OCI-LY7 (cell line): ENCODE results near the gene CASP5. TPM values are rescaled to one million over a fixed set of nuclear protein-coding genes. Genes with fewer than 3 reads are reported as not detected.

Experiments
- BruUV-seq: library from RNA; stranded (reverse); fragments of 400-500 nt; replicated peaks from 2 replicates; lab custom pipeline; 2021; lab: Mats Ljungman, UMichigan
- CTCF ChIA-PET: fragments of 300-600 bp; sonication (Branson Sonifier 250); formaldehyde crosslinking; loops from one replicate; lab custom pipeline; 2022; ENCODE audit warnings: antibody characterized with exemption; ENCODE audit not compliant: unreplicated experiment; lab: Charles Lee
- POLR2A ChIA-PET: fragments of 300-600 bp; sonication (Branson Sonifier 250); formaldehyde crosslinking; loops from one replicate; lab custom pipeline; 2022; ENCODE audit warnings: antibody characterized with exemption; lab: Charles Lee
- DNase-seq: peaks from one replicate; pipeline ENCODE4 v3.0.0-alpha.2; 2015; ENCODE audit warnings: low spot score
- H2AFZ ChIP-seq: fragments of 200-600 bp; sonication (generic), shearing (Covaris generic); 2 replicates; pipeline ENCODE4 v1.6.1; 2014; ENCODE audit warnings: mild to moderate bottlenecking, antibody characterized with exemption, low read length, moderate library complexity
- H3K27ac ChIP-seq: fragments of 200-600 bp; sonication (generic); 2 replicates; pipeline ENCODE4 v1.5.1; 2014; ENCODE audit warnings: mixed run types, low read depth, mild to moderate bottlenecking, moderate library complexity, low read length, inconsistent platforms; ENCODE audit not compliant: poor library complexity, severe bottlenecking
- H3K36me3 ChIP-seq: fragments of 200-600 bp; sonication (generic); 2 replicates; pipeline ENCODE4 v1.6.1; 2014; ENCODE audit warnings: mild to moderate bottlenecking, antibody characterized with exemption, low read length, moderate library complexity, mixed read lengths; ENCODE audit not compliant: insufficient read depth
- H3K4me1 ChIP-seq: fragments of 200-600 bp; sonication (generic); 2 replicates; pipeline ENCODE4 v1.5.1; 2014; ENCODE audit warnings: mild to moderate bottlenecking, low read length; ENCODE audit not compliant: insufficient read depth, poor library complexity, severe bottlenecking
- H3K4me2 ChIP-seq: fragments of 200-600 bp; sonication (generic); 2 replicates; pipeline ENCODE4 v1.6.1; 2014; ENCODE audit warnings: mild to moderate bottlenecking, low read length
- H3K4me3 ChIP-seq: fragments of 200-600 bp; sonication (generic); 2 replicates; pipeline ENCODE4 v1.5.1; 2014; ENCODE audit warnings: mild to moderate bottlenecking, low read depth, low read length; ENCODE audit not compliant: poor library complexity, severe bottlenecking
- H3K79me2 ChIP-seq: fragments of 200-600 bp; sonication (generic); 2 replicates; pipeline ENCODE4 v1.6.1; 2016; ENCODE audit warnings: low read depth, mild to moderate bottlenecking, low read length, moderate library complexity, mixed read lengths; ENCODE audit not compliant: insufficient read depth
- H3K9me2 ChIP-seq: fragments of 200-600 bp; sonication (generic); 2 replicates; pipeline ENCODE4 v1.6.1; 2016; ENCODE audit warnings: mild to moderate bottlenecking, low read length, mixed read lengths; ENCODE audit not compliant: insufficient read depth
- H3K9me3 ChIP-seq: fragments of 200-600 bp; sonication (generic); 2 replicates; pipeline ENCODE4 v1.6.1; 2014; ENCODE audit warnings: mild to moderate bottlenecking, mixed run types, low read length, mixed read lengths
- H4K20me1 ChIP-seq: fragments of 200-600 bp; sonication (generic); 2 replicates; pipeline ENCODE4 v1.6.1; 2014; ENCODE audit warnings: mild to moderate bottlenecking, antibody characterized with exemption, low read length, moderate library complexity, mixed read lengths; ENCODE audit not compliant: insufficient read depth
- EZH2phosphoT487 ChIP-seq: fragments of 200-600 bp; sonication (generic); IDR thresholded peaks from 2 replicates; pipeline ENCODE4 v1.6.1; 2018; ENCODE audit warnings: low read depth, borderline replicate concordance, mild to moderate bottlenecking, mixed run types, antibody characterized with exemption, low read length, moderate library complexity, mixed read lengths
- intact Hi-C: fragments of 100-400 bp; cut with micrococcal nuclease; formaldehyde crosslinking; loops from one replicate; pipeline ENCODE4 v1.10.0; 2022; ENCODE audit not compliant: unreplicated experiment
- total RNA-seq, 2 experiments: library from RNA; depleted of rRNA in 1 of 2; stranded (reverse); fragments of >200 nt in 1 of 2; shearing (Covaris generic) in 1 of 2; gene quantifications; 2 replicates each; pipeline ENCODE4 v1.2.3, GENCODE V29; 2014 to 2022
- TF ChIP-seq, protein P1 (sequence below): fragments of 200-600 bp; sonication (generic); conservative IDR thresholded peaks from 2 replicates; pipeline ENCODE4 v1.5.1; 2014; ENCODE audit warnings: mild to moderate bottlenecking, antibody characterized with exemption, low read length, moderate library complexity, mixed read lengths

The CASP5 gene
- total RNA-seq, 2 experiments from 2014 or later: not detected

DNA sequence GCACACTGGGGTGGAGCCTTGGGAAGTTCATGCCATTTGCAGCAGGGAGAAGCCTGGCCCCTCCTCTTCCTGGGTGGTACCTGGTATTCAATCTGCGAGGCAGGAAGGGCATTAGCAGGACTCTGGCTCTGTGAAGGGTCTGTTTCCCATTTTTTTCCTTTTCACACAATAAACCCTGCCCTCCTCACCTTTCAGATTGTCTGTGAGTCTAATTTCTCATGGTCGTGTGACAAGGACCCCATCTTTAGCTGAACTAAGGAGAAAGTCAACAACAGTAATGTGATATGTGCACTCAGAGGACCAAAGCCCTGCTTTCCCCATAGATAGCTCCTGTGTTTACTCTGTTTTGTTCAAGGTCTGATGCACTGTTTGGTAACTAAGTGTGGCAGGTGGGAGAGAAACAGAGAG, 28.0 kb downstream of the CASP5 start:
- Histone ChIP-seq H3K79me2 (no peaks in the 10 kb centered on the region), H3K4me2 (no peak overlapping the region), H4K20me1 (no peaks in the 10 kb centered on the region), H3K9me3 (no peaks in the 10 kb centered on the region), H3K4me1 (no peaks in the 10 kb centered on the region), H3K4me3 (no peak overlapping the region), H3K27ac (no peak overlapping the region), H3K9me2 (no peaks in the 10 kb centered on the region), H3K36me3 (no peaks in the 10 kb centered on the region), H2AFZ (no peak overlapping the region)
- intact Hi-C loops: no loop called here
- BruUV-seq: no TSS peak
- no peak for TF ChIP-seq EZH2phosphoT487
- TF ChIP-seq, protein P1, sequence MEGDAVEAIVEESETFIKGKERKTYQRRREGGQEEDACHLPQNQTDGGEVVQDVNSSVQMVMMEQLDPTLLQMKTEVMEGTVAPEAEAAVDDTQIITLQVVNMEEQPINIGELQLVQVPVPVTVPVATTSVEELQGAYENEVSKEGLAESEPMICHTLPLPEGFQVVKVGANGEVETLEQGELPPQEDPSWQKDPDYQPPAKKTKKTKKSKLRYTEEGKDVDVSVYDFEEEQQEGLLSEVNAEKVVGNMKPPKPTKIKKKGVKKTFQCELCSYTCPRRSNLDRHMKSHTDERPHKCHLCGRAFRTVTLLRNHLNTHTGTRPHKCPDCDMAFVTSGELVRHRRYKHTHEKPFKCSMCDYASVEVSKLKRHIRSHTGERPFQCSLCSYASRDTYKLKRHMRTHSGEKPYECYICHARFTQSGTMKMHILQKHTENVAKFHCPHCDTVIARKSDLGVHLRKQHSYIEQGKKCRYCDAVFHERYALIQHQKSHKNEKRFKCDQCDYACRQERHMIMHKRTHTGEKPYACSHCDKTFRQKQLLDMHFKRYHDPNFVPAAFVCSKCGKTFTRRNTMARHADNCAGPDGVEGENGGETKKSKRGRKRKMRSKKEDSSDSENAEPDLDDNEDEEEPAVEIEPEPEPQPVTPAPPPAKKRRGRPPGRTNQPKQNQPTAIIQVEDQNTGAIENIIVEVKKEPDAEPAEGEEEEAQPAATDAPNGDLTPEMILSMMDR: no peak
- CTCF ChIA-PET: no interaction called here
- POLR2A ChIA-PET: interaction anchor here (0.6 kb wide), 1 partner anchor 159 kb away, joined by 3 read pairs; no protein-coding TSS in a partner anchor
- DNase-seq: no peak

GRCh38 chr11:104992781-104993180, 30.2 kb downstream of the CASP5 start:
- H3K79me2 ChIP-seq: no peaks in the 10 kb centered on the region
- H3K27ac ChIP-seq: no peak overlapping the region
- no peak overlapping the region for H2AFZ ChIP-seq
- H3K36me3 ChIP-seq: no peaks in the 10 kb centered on the region
- intact Hi-C loops: no loop called here
- ChIA-PET POLR2A (no interaction called here), CTCF (no interaction called here)
- H3K9me2 ChIP-seq: no peaks in the 10 kb centered on the region
- no peak overlapping the region for H3K4me2 ChIP-seq
- no peak overlapping the region for H3K4me3 ChIP-seq
- no peak for DNase-seq
- no TSS peak for BruUV-seq
- H3K4me1 ChIP-seq: no peaks in the 10 kb centered on the region
- H4K20me1 ChIP-seq: no peaks in the 10 kb centered on the region
- TF ChIP-seq EZH2phosphoT487: no peak
- H3K9me3 ChIP-seq: no peaks in the 10 kb centered on the region

GRCh38 chr11:104991994-104992393, 31.0 kb downstream of the CASP5 start:
- BruUV-seq: no TSS peak
- no peak overlapping the region for H2AFZ ChIP-seq
- ChIA-PET POLR2A (no interaction called here), CTCF (no interaction called here)
- no peak for DNase-seq
- H3K4me1 ChIP-seq: no peaks in the 10 kb centered on the region
- H3K79me2 ChIP-seq: no peaks in the 10 kb centered on the region
- intact Hi-C loops: no loop called here
- no peaks in the 10 kb centered on the region for H4K20me1 ChIP-seq
- no peak overlapping the region for H3K4me2 ChIP-seq
- no peak overlapping the region for H3K27ac ChIP-seq
- no peaks in the 10 kb centered on the region for H3K9me2 ChIP-seq
- no peaks in the 10 kb centered on the region for H3K9me3 ChIP-seq
- no peak overlapping the region for H3K4me3 ChIP-seq
- TF ChIP-seq, protein P1: no peak
- no peak for TF ChIP-seq EZH2phosphoT487
- H3K36me3 ChIP-seq: no peaks in the 10 kb centered on the region
